C4-2B (cell line): ENCODE results near the gene PFKFB3.

ENCODE experiments used
- ZFX ChIP-seq: fragments of 450-650 bp; IDR thresholded peaks from 2 replicates; pipeline ENCODE4 v1.6.1; 2017
- TF ChIP-seq, protein P1 (sequence below): fragments of 450-650 bp; conservative IDR thresholded peaks from 2 replicates; pipeline ENCODE4 v1.5.1; 2017; ENCODE audit warnings: mild to moderate bottlenecking

DNA sequence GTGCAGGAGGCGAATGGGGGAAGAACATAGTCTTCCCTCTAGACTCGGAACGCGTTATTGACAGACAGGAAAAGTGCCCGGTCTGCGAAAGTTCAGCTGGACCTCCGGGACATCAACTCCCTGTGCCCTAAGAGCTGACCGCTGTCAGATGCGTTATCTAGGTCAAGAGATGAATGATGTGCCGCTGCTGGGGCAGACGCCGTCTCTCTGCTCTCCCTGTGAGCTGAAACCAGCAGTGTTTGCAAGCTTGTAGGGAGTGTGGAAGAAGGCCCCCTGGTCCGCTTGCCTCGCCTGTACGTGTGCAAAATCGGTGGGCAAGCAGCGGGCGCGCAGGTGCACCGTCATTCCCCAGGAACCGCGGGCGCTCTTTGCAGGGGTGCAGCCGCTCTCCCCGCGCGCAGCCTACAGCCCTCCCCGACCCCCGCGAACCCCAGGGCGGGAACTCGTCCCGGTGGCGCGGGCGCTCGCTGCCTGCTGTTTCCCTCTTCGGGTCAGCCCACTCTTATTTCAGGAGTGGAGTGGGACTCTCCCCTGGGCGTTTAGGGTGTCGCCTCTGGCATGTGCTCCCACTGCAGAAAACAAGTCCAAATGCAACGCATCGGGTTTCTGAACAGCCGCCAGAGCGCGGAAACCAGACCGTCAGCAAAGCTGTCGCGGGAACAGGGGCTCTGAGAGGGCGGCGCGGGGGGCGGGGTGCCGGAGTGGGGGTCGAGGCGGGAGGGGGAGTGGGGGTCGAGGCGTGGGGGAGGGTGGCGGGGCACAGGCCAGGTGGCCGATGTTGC is 1.8 kb upstream of the PFKFB3 start:
- TF ChIP-seq, protein P1, sequence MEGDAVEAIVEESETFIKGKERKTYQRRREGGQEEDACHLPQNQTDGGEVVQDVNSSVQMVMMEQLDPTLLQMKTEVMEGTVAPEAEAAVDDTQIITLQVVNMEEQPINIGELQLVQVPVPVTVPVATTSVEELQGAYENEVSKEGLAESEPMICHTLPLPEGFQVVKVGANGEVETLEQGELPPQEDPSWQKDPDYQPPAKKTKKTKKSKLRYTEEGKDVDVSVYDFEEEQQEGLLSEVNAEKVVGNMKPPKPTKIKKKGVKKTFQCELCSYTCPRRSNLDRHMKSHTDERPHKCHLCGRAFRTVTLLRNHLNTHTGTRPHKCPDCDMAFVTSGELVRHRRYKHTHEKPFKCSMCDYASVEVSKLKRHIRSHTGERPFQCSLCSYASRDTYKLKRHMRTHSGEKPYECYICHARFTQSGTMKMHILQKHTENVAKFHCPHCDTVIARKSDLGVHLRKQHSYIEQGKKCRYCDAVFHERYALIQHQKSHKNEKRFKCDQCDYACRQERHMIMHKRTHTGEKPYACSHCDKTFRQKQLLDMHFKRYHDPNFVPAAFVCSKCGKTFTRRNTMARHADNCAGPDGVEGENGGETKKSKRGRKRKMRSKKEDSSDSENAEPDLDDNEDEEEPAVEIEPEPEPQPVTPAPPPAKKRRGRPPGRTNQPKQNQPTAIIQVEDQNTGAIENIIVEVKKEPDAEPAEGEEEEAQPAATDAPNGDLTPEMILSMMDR, result no peak
- TF ChIP-seq ZFX, result no peak
